ENCODE results near the gene STARD8. TPM values are rescaled to one million over a fixed set of nuclear protein-coding genes. Genes with fewer than 3 reads are reported as not detected.

The STARD8 gene
- polyA plus RNA-seq, 1 experiment, result 2.9 TPM

DNA sequence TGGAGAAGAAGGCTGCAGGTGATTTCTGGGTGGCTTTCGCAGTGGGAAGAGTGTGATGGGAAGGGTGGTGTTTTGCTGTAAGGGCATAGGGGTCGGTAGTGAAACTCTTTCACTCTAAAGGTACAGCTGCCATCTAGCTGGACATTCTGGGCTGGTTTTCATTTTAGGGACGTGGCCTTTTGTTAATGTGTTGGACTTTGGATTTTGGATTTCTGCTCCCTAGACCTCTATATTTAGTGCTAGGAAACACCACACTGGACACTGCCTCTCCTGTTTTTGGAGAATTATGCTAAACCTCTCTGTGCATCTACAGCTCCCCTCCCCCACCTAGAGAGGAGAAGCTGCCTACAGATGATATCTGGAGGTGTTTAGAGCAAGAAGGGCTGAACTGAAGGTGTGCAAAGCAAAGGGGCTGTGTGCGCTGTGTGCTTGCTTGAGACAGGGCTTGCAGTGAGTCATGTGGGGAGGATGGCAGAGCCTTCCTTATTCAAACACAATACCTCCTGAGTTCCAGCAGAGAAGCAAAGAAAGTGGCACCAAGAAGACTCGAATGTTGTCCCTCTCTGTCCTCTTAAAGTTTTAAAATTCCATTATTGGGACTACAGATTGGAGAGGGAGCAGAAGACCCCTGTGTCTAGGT is 47.9 kb downstream of the STARD8 start:
- no peak for DNase-seq (ENCODE audit: low read depth)

DNA sequence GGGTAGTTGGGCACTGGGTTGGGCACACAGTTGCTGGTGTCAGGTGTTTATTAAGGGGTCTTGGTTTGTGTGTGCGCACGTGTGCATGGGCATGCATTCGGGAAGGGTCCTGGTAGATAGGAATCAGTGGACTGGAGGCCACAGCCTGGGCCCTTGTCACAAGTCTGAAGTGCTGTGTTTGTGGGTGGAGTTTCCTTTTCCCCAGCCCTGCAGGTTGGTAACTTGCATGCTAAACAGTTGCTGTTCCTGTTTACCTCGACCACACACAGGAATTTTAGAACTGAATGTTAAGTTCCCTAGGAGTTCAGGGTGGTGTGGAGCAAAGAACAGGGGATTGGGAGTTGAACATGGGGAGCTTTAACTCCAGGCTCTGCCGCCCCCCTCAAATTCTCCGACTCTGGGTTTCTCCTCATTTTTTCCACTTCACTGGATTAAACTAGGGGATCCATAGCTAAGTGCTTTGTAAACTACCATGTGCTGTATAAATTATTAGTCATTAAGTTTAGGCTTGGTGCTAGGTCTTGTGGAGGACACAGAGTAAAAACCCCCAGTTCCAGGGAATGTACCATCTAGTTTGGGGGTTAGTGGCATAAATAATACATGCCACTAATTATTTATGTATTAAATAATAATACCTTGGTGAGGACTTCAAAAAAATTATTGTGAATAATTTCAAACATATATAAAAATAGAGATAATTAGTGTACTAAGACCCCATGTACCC is 49.0 kb downstream of the STARD8 start:
- DNase-seq (ENCODE audit: low read depth), result no peak
- ChIA-PET CTCF (interaction anchor here (0.6 to 0.8 kb wide), 2 partner anchors 11 to 25 kb away, joined by 3 read pairs; no protein-coding TSS in a partner anchor), POLR2A (no interaction called here)
- TF ChIP-seq, protein P1, sequence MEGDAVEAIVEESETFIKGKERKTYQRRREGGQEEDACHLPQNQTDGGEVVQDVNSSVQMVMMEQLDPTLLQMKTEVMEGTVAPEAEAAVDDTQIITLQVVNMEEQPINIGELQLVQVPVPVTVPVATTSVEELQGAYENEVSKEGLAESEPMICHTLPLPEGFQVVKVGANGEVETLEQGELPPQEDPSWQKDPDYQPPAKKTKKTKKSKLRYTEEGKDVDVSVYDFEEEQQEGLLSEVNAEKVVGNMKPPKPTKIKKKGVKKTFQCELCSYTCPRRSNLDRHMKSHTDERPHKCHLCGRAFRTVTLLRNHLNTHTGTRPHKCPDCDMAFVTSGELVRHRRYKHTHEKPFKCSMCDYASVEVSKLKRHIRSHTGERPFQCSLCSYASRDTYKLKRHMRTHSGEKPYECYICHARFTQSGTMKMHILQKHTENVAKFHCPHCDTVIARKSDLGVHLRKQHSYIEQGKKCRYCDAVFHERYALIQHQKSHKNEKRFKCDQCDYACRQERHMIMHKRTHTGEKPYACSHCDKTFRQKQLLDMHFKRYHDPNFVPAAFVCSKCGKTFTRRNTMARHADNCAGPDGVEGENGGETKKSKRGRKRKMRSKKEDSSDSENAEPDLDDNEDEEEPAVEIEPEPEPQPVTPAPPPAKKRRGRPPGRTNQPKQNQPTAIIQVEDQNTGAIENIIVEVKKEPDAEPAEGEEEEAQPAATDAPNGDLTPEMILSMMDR (IDR thresholded peaks at IDR 0.05; ENCODE audit: insufficient read depth, low read depth, low read length), result no peak
- no peaks in the 10 kb centered on the region for H3K36me3 ChIP-seq (ENCODE audit: control insufficient read depth, insufficient read depth, low read length)
- no peaks in the 10 kb centered on the region for H3K27me3 ChIP-seq (ENCODE audit: control insufficient read depth, insufficient read depth, low read length)
- no peak overlapping the region for H3K4me3 ChIP-seq (ENCODE audit: low read depth, low read length)

More for the DNA sequence above, 47.9 kb downstream of the STARD8 start:
- ChIA-PET CTCF (interaction anchor here (0.8 to 1.9 kb wide), 2 partner anchors 10 to 58 kb away, joined by 3 to 4 read pairs; no protein-coding TSS in a partner anchor), POLR2A (no interaction called here)
- no peaks in the 10 kb centered on the region for H3K27me3 ChIP-seq (ENCODE audit: control insufficient read depth, insufficient read depth, low read length)
- no peak overlapping the region for H3K4me3 ChIP-seq (ENCODE audit: low read depth, low read length)
- H3K36me3 ChIP-seq (ENCODE audit: control insufficient read depth, insufficient read depth, low read length), result no peaks in the 10 kb centered on the region
- TF ChIP-seq, protein P1 (IDR thresholded peaks at IDR 0.05; ENCODE audit: insufficient read depth, low read depth, low read length), result no peak

DNA sequence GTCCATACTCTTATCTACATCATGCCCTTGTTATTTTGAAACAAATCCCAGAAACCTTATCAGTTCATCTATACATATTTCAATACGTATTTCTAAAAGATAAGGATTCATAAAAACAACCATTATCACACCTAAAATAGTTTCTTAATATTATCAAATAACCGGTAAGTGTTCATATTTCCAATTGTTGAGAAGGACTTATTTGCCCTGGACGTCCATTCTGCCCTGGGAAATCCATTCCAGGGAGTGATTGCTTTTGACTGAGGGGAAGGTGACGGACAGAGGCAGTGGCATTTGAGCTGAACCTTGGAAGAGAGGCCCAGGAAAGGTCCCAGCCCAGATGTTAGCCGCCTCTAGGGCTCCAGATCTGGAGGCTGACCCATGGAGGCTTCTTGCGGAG is 49.6 kb downstream of the STARD8 start:
- H3K27me3 ChIP-seq (ENCODE audit: control insufficient read depth, insufficient read depth, low read length), result no peaks in the 10 kb centered on the region
- H3K4me3 ChIP-seq (ENCODE audit: low read depth, low read length), result no peak overlapping the region
- ChIA-PET CTCF (interaction anchor here (0.6 kb wide), 1 partner anchor 26 kb away, joined by 3 read pairs; no protein-coding TSS in a partner anchor), POLR2A (no interaction called here)
- no peak for DNase-seq (ENCODE audit: low read depth)
- no peaks in the 10 kb centered on the region for H3K36me3 ChIP-seq (ENCODE audit: control insufficient read depth, insufficient read depth, low read length)
- TF ChIP-seq, protein P1 (IDR thresholded peaks at IDR 0.05; ENCODE audit: insufficient read depth, low read depth, low read length), result no peak

GRCh38 chrX:68697465-68698125 is 50.1 kb downstream of the STARD8 start:
- ChIA-PET CTCF (no interaction called here), POLR2A (no interaction called here)
- H3K27me3 ChIP-seq (ENCODE audit: control insufficient read depth, insufficient read depth, low read length), result no peaks in the 10 kb centered on the region
- TF ChIP-seq, protein P1 (IDR thresholded peaks at IDR 0.05; ENCODE audit: insufficient read depth, low read depth, low read length), result no peak
- no peak overlapping the region for H3K4me3 ChIP-seq (ENCODE audit: low read depth, low read length)
- no peaks in the 10 kb centered on the region for H3K36me3 ChIP-seq (ENCODE audit: control insufficient read depth, insufficient read depth, low read length)
- no peak for DNase-seq (ENCODE audit: low read depth)

GRCh38 chrX:68698942-68699341 is 51.5 kb downstream of the STARD8 start:
- POLR2A ChIA-PET, result no interaction called here
- TF ChIP-seq, protein P1 (IDR thresholded peaks at IDR 0.05; ENCODE audit: insufficient read depth, low read depth, low read length), result no peak
- H3K4me3 ChIP-seq (ENCODE audit: low read depth, low read length), result no peak overlapping the region
- CTCF ChIA-PET, result interaction anchor here (0.9 kb wide), 2 partner anchors 9 to 32 kb away, joined by 3 read pairs; no protein-coding TSS in a partner anchor
- no peaks in the 10 kb centered on the region for H3K36me3 ChIP-seq (ENCODE audit: control insufficient read depth, insufficient read depth, low read length)
- DNase-seq (ENCODE audit: low read depth), result no peak
- H3K27me3 ChIP-seq (ENCODE audit: control insufficient read depth, insufficient read depth, low read length), result no peaks in the 10 kb centered on the region
